Hepatocyte (in vitro differentiated cells): ENCODE results near the gene MEGF11.

ENCODE experiments used
- EZH2 ChIP-seq: fragments of 200-600 bp; sonication (generic); IDR thresholded peaks from 2 replicates; pipeline ENCODE4 v1.6.1; 2016; ENCODE audit warnings: antibody characterized with exemption, mild to moderate bottlenecking, borderline replicate concordance
- TF ChIP-seq, protein P1 (sequence below): fragments of 200-600 bp; sonication (generic); IDR thresholded peaks from 2 replicates; pipeline ENCODE4 v1.5.1; 2016; ENCODE audit warnings: antibody characterized with exemption, mild to moderate bottlenecking; ENCODE audit not compliant: poor library complexity

DNA sequence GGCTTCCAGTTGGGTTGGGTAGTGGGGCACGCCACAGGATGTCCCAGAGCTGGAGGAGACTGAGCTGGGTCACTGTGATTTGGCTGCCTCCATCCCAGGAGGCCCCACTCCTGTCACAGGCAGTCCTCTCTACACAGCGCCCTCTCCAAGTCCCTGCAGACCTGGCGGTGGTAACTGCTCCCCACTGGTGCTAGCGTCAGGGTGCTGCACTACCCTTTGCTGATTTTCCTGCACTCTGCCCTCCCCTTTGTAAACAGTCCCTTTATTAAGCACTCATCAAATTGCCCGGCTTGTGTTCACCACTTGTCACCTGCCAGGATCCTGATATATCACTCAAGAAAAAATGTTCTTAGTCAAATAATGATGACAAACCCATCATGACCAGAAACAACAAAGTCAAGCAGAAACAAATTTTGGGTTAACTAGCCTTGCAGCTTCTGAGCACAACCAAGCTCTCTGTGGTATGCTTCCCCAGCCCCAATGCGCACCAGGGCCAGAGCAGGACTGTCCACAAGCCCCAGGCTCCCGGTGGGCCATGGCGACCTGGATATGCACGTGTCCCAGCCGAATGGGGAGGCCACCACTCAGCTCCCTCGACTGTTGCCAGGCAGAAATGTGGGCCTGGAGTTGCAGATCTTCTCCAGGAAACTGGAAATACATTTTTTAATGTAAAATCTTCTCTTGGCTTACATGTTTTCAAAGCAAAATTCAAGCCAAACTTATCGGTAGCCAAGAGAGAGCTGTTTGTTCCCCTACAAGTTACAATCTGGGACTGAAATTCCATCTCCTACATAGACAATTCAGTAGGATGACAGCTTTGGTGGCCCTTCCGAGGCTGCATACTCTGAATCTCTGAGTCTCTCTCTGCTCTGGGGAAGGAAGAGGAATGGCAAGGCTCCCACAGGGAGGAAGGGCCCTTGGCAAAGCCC lies 24.5 kb downstream of the MEGF11 start:
- no peak for TF ChIP-seq EZH2
- TF ChIP-seq, protein P1, sequence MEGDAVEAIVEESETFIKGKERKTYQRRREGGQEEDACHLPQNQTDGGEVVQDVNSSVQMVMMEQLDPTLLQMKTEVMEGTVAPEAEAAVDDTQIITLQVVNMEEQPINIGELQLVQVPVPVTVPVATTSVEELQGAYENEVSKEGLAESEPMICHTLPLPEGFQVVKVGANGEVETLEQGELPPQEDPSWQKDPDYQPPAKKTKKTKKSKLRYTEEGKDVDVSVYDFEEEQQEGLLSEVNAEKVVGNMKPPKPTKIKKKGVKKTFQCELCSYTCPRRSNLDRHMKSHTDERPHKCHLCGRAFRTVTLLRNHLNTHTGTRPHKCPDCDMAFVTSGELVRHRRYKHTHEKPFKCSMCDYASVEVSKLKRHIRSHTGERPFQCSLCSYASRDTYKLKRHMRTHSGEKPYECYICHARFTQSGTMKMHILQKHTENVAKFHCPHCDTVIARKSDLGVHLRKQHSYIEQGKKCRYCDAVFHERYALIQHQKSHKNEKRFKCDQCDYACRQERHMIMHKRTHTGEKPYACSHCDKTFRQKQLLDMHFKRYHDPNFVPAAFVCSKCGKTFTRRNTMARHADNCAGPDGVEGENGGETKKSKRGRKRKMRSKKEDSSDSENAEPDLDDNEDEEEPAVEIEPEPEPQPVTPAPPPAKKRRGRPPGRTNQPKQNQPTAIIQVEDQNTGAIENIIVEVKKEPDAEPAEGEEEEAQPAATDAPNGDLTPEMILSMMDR, result no peak
